ENCODE data around the gene TFEB. TPM values are rescaled to one million over a fixed set of nuclear protein-coding genes. Genes with fewer than 3 reads are reported as not detected.

The TFEB gene
- total and polyA plus RNA-seq, 2 donors from 2014 or later: 50.7 to 51.0 TPM

DNA sequence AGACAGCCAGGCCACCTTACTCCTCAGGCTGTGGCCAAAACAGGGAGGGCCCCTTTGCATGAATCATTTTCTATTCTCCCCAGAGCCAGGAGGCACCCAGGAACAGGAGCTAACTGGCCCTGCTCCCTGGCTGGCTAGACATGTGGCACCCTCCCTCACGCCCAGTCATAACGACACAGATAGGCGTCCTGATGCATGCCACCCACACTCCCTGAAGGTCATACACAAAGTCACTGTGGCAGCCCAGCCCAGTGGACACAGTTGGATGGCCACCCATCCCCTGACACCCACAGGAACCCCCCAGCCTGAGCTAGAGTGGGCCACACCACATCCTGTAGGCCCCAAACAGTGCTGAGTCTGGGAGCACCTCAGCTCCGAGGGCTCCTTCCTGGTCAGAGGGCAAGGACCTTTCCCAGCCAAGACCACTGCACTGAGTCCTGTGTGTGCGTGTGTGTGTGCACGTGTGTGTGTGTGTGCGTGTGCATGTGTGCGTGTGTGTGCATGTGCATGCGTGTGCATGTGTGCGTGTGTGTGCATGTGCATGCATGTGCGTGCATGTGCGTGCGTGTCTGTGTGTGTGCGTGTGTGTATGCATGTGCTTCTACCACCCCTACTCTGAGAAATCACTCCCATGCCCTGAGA is 21.6 kb downstream of the TFEB start:
- intact Hi-C loops (cut with DNase I): no loop called here
- H3K9ac ChIP-seq (ENCODE audit: low read length in 3 of 3): peak overlapping the region in 1 of 3 donors; percentile 23
- peak overlapping the region; percentile 84 to 93 for H3K27ac ChIP-seq (ENCODE audit: low read depth in 2 of 2, low read length in 2 of 2)
- FAIRE-seq: no peak
- H3K27me3 ChIP-seq (ENCODE audit: control insufficient read depth, insufficient read depth, low read length): no peaks in the 10 kb centered on the region
- H3K9me3 ChIP-seq (ENCODE audit: control insufficient read depth in 2 of 3, insufficient read depth in 1 of 3, low read length in 3 of 3): no peaks in the 10 kb centered on the region
- H3K4me3 ChIP-seq (ENCODE audit: low read length in 3 of 3): no peak overlapping the region
- H3K4me1 ChIP-seq (ENCODE audit: control insufficient read depth in 2 of 3, insufficient read depth in 2 of 3, low read depth in 1 of 3, low read length in 3 of 3): peaks cover 0 to 58% (median 37%) of the 10 kb centered on the region in 3 donors
- no peak for TF ChIP-seq CTCF (IDR thresholded peaks at IDR 0.05; ENCODE audit: borderline replicate concordance, extremely low read depth, insufficient read depth)
- DNase-seq: peak in 1 of 5 donors; percentile 81
- H3K36me3 ChIP-seq (ENCODE audit: control insufficient read depth in 2 of 3, insufficient read depth in 3 of 3, low read length in 3 of 3): no peaks in the 10 kb centered on the region

GRCh38 chr6:41713159-41713649 is 22.2 kb downstream of the TFEB start:
- intact Hi-C loops (cut with DNase I): no loop called here
- H3K27me3 ChIP-seq (ENCODE audit: control insufficient read depth, insufficient read depth, low read length): no peaks in the 10 kb centered on the region
- FAIRE-seq: no peak

DNA sequence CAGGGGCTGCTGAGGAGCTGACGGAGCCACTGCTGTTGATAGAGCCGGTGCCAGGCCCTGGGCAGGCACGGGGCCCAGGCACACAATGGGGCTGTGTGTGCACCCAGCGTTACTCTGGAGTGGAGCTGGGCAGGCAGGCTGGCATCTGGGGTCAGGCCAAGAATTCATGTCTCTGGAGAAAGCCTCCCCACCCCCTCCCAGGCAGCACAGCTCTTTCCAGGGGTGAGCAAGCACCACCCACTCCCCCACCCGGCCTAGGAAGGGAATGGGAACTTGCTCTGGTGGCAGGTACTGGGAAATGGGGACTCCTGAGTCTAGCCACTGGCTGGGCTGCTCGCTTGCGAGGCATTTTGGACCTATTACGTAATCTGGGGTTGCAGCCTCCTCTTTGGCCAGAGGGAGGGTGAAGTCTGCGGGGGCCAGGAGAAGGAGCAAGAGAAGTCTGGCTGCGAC is 22.7 kb downstream of the TFEB start:
- no peaks in the 10 kb centered on the region for H3K27me3 ChIP-seq (ENCODE audit: control insufficient read depth, insufficient read depth, low read length)
- H3K9me3 ChIP-seq (ENCODE audit: control insufficient read depth in 2 of 3, insufficient read depth in 1 of 3, low read length in 3 of 3): no peaks in the 10 kb centered on the region

More at GRCh38 chr6:41713159-41713649, 22.2 kb downstream of the TFEB start:
- Histone ChIP-seq H3K36me3 (ENCODE audit: control insufficient read depth in 2 of 3, insufficient read depth in 3 of 3, low read length in 3 of 3) (no peaks in the 10 kb centered on the region), H3K4me3 (ENCODE audit: low read length in 3 of 3) (no peak overlapping the region), H3K9me3 (ENCODE audit: control insufficient read depth in 2 of 3, insufficient read depth in 1 of 3, low read length in 3 of 3) (no peaks in the 10 kb centered on the region), H3K27ac (ENCODE audit: low read depth in 2 of 2, low read length in 2 of 2) (peak overlapping the region; percentile 84 to 93), H3K4me1 (ENCODE audit: control insufficient read depth in 2 of 3, insufficient read depth in 2 of 3, low read depth in 1 of 3, low read length in 3 of 3) (peaks cover 0 to 58% (median 37%) of the 10 kb centered on the region in 3 donors), H3K9ac (ENCODE audit: low read length in 3 of 3) (peak overlapping the region in 1 of 3 donors; percentile 23)
- TF ChIP-seq CTCF (IDR thresholded peaks at IDR 0.05; ENCODE audit: borderline replicate concordance, extremely low read depth, insufficient read depth): no peak
- DNase-seq: peak in 1 of 5 donors; percentile 92

More for the DNA sequence above, 22.7 kb downstream of the TFEB start:
- intact Hi-C loops (cut with DNase I): no loop called here
- no peak for TF ChIP-seq CTCF (IDR thresholded peaks at IDR 0.05; ENCODE audit: borderline replicate concordance, extremely low read depth, insufficient read depth)
- Histone ChIP-seq H3K4me1 (ENCODE audit: control insufficient read depth in 2 of 3, insufficient read depth in 2 of 3, low read depth in 1 of 3, low read length in 3 of 3) (peaks cover 0 to 61% (median 38%) of the 10 kb centered on the region in 3 donors), H3K36me3 (ENCODE audit: control insufficient read depth in 2 of 3, insufficient read depth in 3 of 3, low read length in 3 of 3) (no peaks in the 10 kb centered on the region), H3K9ac (ENCODE audit: low read length in 3 of 3) (peak overlapping the region in 2 of 3 donors; percentile 4 to 68), H3K4me3 (ENCODE audit: low read length in 3 of 3) (no peak overlapping the region), H3K27ac (ENCODE audit: low read depth in 2 of 2, low read length in 2 of 2) (peak overlapping the region; percentile 84 to 93)
- FAIRE-seq (no peak), DNase-seq (peak in 2 of 5 donors; percentile 29 to 94)
